Measurements from ENCODE around the gene KRT83.

The KRT83 gene

GRCh38 chr12:52274521-52275120 lies 46.6 kb downstream of the KRT83 start, which contains the start of gene KRT86:
TSS of gene KRT86 (plus strand) at chr12:52274645. CDS start at chr12:52301917, 27,272 bp downstream.
- FAIRE-seq, result no peak
- TF ChIP-seq POLR2A (IDR thresholded peaks at IDR 0.05; ENCODE audit: low read depth, low read length) (no peak), TAF1 (IDR thresholded peaks at IDR 0.05; ENCODE audit: borderline replicate concordance, low read depth, low read length) (no peak), POLR2AphosphoS5 (IDR thresholded peaks at IDR 0.05; ENCODE audit: low read depth, low read length) (no peak)
- no peak for DNase-seq (ENCODE audit: insufficient read length)

- FAIRE-seq (no peak), DNase-seq (ENCODE audit: insufficient read length) (no peak)
Observed at GRCh38 chr12:52271158-52271557, 50.0 kb downstream of the KRT83 start.

DNA sequence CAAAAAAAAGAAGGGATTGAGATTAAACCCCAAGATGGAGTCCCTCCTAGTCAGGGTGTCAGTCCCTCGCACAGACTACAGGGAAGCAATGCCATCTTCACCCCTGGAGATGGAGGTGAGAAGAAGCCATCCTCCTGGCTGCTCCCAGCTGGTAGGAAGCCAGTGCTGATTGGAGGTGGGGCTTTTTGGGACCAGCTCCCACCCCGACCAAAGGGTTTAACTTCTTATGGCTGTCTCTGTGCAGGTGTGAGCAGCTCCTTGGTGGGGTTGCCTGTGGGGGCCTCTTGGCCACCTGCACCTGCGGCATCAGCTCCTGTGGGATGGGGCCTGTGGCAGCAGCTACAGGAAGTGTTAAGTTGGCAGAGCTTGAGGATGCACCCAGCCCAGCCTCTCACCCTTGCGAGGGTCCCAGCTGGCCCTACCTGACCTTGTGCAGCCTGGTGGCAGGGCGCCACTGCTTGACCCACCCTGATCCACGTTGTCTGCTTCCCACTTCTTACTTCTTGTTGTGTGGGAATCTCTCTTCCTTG lies 50.6 kb downstream of the KRT83 start:
- DNase-seq (ENCODE audit: insufficient read length) (no peak), FAIRE-seq (no peak)
- TF ChIP-seq POLR2A (IDR thresholded peaks at IDR 0.05; ENCODE audit: low read depth, low read length) (no peak), TAF1 (IDR thresholded peaks at IDR 0.05; ENCODE audit: borderline replicate concordance, low read depth, low read length) (no peak), POLR2AphosphoS5 (IDR thresholded peaks at IDR 0.05; ENCODE audit: low read depth, low read length) (no peak)

More at GRCh38 chr12:52271158-52271557, 50.0 kb downstream of the KRT83 start:
- TF ChIP-seq POLR2AphosphoS5 (IDR thresholded peaks at IDR 0.05; ENCODE audit: low read depth, low read length), result no peak
- TF ChIP-seq TAF1 (IDR thresholded peaks at IDR 0.05; ENCODE audit: borderline replicate concordance, low read depth, low read length), result no peak
- no peak for TF ChIP-seq POLR2A (IDR thresholded peaks at IDR 0.05; ENCODE audit: low read depth, low read length)

DNA sequence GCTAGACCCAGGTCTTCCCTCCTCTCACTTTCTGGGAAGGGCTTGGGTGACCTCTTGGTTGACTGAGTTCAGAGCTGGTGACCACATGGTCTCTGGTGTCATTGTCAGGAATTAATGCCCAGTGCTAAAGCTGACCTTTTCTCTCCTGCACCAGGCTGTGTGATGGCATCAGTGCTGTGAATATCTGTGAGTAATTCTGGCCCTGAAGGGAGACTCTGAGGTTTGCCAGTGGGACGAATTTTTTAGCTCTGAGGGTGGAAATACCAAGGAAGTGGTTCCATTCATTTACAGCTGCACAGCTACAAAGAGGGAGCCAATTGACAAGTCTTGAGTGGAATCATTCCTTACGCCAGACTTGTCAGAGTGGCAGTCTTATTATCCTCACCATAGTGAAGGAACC lies 53.0 kb downstream of the KRT83 start:
- DNase-seq (ENCODE audit: insufficient read length) (no peak), FAIRE-seq (no peak)
- TF ChIP-seq POLR2A (IDR thresholded peaks at IDR 0.05; ENCODE audit: low read depth, low read length) (no peak), TAF1 (IDR thresholded peaks at IDR 0.05; ENCODE audit: borderline replicate concordance, low read depth, low read length) (no peak), POLR2AphosphoS5 (IDR thresholded peaks at IDR 0.05; ENCODE audit: low read depth, low read length) (no peak)

DNA sequence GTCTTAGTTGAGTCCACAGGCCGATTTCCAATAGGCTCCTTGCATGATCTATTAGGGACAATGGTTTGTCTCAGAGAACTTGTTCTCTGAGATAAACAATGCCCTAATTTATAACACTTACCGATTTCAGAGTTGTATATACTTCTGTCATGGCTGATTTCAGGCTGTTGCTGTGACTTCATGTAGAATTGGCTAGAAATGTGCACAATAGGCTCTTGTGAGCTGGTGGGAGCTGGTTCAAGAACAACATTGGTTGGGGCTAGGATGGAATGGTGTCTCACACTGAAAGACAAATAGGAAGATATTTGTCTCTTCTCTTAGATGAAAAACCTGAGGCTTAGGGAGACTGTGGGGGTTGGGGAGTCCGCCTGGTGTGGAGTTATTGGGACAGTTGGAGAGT lies 53.5 kb downstream of the KRT83 start:
- FAIRE-seq, result no peak

GRCh38 chr12:52267266-52267665 lies 53.9 kb downstream of the KRT83 start:
- TF ChIP-seq POLR2A (IDR thresholded peaks at IDR 0.05; ENCODE audit: low read depth, low read length) (no peak), POLR2AphosphoS5 (IDR thresholded peaks at IDR 0.05; ENCODE audit: low read depth, low read length) (no peak), TAF1 (IDR thresholded peaks at IDR 0.05; ENCODE audit: borderline replicate concordance, low read depth, low read length) (no peak)
- no peak for DNase-seq (ENCODE audit: insufficient read length)
- no peak for FAIRE-seq

More for the DNA sequence above, 53.5 kb downstream of the KRT83 start:
- no peak for DNase-seq (ENCODE audit: insufficient read length)
- TF ChIP-seq TAF1 (IDR thresholded peaks at IDR 0.05; ENCODE audit: borderline replicate concordance, low read depth, low read length) (no peak), POLR2A (IDR thresholded peaks at IDR 0.05; ENCODE audit: low read depth, low read length) (no peak), POLR2AphosphoS5 (IDR thresholded peaks at IDR 0.05; ENCODE audit: low read depth, low read length) (no peak)

DNA sequence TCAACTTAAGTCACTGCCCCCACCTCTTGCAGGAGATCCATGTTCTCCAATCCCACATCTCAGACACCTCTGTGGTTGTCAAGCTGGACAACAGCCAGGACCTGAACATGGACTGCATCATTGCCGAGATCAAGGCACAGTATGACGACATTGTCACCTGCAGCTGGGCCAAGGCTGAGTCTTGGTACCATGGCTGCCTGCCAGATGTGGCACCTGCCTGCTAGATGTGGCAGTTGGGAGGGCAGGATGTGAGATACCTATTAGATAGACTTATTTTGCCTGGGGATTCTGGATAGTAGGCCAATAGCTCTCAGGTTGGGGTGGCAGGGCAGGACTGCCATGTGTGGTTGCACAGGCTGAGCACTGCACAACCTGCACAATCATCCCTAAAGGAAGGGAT lies 54.7 kb downstream of the KRT83 start:
- DNase-seq (ENCODE audit: insufficient read length), result no peak
- no peak for FAIRE-seq
- TF ChIP-seq POLR2AphosphoS5 (IDR thresholded peaks at IDR 0.05; ENCODE audit: low read depth, low read length) (no peak), POLR2A (IDR thresholded peaks at IDR 0.05; ENCODE audit: low read depth, low read length) (no peak), TAF1 (IDR thresholded peaks at IDR 0.05; ENCODE audit: borderline replicate concordance, low read depth, low read length) (no peak)

DNA sequence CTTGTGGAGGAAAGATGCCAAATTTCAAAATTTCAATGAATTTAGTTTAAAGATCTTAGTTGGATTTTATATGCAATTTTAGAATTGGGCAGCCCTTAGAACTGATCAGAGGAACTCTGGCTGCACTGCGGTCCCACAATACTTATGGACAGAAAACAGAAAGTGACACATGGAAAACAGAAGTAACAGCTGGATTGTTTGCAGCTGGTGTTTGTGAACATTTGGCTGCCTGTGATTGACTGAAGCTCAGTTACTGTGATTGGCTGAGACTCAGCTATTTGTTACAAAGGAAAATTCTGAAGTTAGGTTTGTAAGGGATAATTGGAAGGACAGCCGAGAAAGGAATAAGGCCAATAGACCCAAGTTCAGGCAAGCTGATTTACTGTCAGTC lies 56.8 kb downstream of the KRT83 start:
- FAIRE-seq, result no peak
- TF ChIP-seq POLR2AphosphoS5 (IDR thresholded peaks at IDR 0.05; ENCODE audit: low read depth, low read length) (no peak), POLR2A (IDR thresholded peaks at IDR 0.05; ENCODE audit: low read depth, low read length) (no peak), TAF1 (IDR thresholded peaks at IDR 0.05; ENCODE audit: borderline replicate concordance, low read depth, low read length) (no peak)
- no peak for DNase-seq (ENCODE audit: insufficient read length)
